Activated CD8-positive, alpha-beta memory T cell treated with anti-CD3 and anti-CD28 coated beads for 36 hours (primary cell): Measurements from ENCODE around the gene CCDC66. TPM values are rescaled to one million over a fixed set of nuclear protein-coding genes. Genes with fewer than 3 reads are reported as not detected.
"Not testable (repeated sequence)": the region's sequence is repeated elsewhere in the genome, so short reads cannot be mapped to it uniquely, and the experiment has no call there.

Experiments
- CTCF ChIA-PET: fragments of 350-600 bp; sonication (Branson Sonifier 250); formaldehyde crosslinking; loops from one replicate; lab custom pipeline; 2021; ENCODE audit warnings: antibody characterized with exemption; lab: Charles Lee
- POLR2A ChIA-PET: fragments of 350-600 bp; sonication (Branson Sonifier 250); formaldehyde crosslinking; loops from one replicate; lab custom pipeline; 2021; ENCODE audit warnings: antibody characterized with exemption; lab: Charles Lee
- total RNA-seq, 2 experiments: library from RNA; stranded (reverse); gene quantifications; one replicate each; pipeline ENCODE4 v1.2.3, GENCODE V29; 2021

Gene CCDC66
- 10 to 100 TPM; 30.3 to 33.3 TPM for total RNA-seq

GRCh38 chr3:56556908-56557830 lies at the start of gene CCDC66:
TSS of gene CCDC66 (plus strand) at chr3:56557175. CDS start at chr3:56557243, 68 bp downstream.
- POLR2A ChIA-PET: interaction anchor here (0.7 to 1.1 kb wide), 3 partner anchors 15 to 197 kb away, joined by 3 to 4 read pairs (median 4); no protein-coding TSS in a partner anchor
- CTCF ChIA-PET: interaction anchor here (1.0 kb wide), 1 partner anchor 241 kb away, joined by 3 read pairs; no protein-coding TSS in a partner anchor

GRCh38 chr3:56519641-56520040 lies 37.3 kb upstream of the CCDC66 start:
- POLR2A ChIA-PET: no interaction called here
- CTCF ChIA-PET: no interaction called here

- POLR2A ChIA-PET: no interaction called here
- CTCF ChIA-PET: no interaction called here
Measured at GRCh38 chr3:56522374-56522773, 34.6 kb upstream of the CCDC66 start.

DNA sequence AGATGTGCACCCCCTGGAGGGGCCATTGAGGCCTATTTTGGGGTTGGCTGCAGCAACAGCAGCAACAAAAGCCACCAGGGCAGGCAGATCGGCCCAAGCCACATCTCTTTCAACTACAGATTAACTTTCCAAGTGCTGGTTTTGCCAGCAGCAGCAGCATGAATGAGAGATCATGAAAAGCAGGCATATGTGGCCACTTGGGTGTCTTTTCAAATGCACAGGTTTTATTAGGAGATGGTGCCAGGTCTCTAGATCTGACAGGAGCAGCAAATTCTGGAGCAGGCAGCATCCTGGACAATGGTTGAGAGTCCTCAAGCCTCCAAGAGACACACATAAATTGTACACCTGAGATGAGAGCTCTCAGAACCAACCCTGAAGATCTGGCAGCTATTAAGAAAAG lies 31.7 kb upstream of the CCDC66 start:
- ChIA-PET CTCF (no interaction called here), POLR2A (no interaction called here)

DNA sequence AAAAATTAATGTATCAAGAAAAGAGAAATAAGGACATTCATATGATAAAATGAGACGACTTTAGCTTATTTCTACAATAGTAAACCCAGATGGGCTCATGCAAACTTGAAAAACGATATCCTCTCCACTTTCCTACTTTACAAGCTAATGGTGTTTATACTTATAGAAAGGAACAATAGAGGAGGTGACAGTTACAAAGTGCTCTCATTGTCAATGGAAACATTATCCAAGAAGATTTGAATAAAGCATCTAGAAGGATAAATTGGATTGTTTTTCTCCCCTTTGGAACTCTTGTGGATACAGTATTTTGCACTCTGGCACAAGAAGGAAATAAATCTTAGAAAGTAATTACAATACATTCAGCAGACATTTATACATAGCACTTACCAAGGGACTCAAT lies 20.2 kb upstream of the CCDC66 start:
- ChIA-PET POLR2A (no interaction called here), CTCF (no interaction called here)

GRCh38 chr3:56547486-56547885 lies 9.5 kb upstream of the CCDC66 start:
- ChIA-PET CTCF (no interaction called here), POLR2A (no interaction called here)

DNA sequence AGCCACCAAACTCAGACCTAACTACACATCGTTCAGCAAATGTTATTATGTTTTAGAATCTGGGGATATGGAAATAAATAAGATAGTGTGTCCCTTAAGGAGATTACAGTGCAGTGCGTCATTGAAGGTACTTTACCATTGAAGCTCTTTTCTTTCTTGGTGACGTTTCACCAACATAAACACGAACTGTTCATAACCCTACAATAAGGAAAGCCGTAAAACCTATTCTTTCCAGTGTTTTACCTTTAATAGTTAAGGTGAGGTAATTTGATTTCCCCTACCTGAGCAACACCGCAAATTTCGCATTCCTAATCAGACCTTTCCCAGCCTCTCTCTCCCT lies 826 bp downstream of the CCDC66 start:
- ChIA-PET CTCF (interaction anchor here (1.0 to 1.1 kb wide), 2 partner anchors 137 to 241 kb away, joined by 3 to 5 read pairs; no protein-coding TSS in a partner anchor), POLR2A (no interaction called here)

GRCh38 chr3:56573501-56573900 lies 16.5 kb downstream of the CCDC66 start:
- CTCF ChIA-PET: no interaction called here
- POLR2A ChIA-PET: no interaction called here

DNA sequence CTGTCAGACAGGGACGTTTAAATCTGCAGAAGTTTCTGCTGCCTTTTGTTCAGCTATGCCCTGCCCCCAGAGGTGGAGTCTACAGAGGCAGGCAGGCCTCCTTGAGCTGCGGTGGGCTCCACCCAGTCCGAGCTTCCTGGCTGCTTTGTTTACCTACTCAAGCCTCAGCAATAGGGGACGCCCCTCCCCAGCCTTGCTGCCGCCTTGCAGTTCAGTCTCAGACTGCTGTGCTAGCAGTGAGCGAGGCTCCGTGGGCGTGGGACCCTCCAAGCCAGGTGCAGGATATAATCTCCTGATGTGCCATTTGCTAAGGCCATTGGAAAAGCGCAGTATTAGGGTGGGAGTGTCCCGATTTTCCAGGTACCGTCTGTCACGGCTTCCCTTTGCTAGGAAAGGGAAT lies 25.0 kb downstream of the CCDC66 start:
- CTCF ChIA-PET, POLR2A ChIA-PET: not testable (repeated sequence)

DNA sequence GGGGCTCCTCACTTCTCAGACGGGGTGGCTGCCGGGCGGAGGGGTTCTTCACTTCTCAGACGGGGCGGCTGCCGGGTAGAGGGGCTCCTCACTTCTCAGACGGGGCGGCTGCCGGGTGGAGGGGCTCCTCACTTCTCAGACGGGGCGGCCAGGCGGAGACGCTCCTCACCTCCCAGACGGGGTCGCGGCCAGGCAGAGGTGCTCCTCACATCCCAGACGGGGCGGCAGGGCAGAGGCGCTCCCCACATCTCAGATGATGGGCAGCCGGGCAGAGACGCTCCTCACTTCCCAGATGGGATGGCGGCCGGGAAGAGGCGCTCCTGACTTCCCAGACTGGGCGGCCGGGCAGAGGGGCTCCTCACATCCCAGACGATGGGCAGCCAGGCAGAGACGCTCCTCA lies 27.3 kb downstream of the CCDC66 start:
- CTCF ChIA-PET, POLR2A ChIA-PET: not testable (repeated sequence)

DNA sequence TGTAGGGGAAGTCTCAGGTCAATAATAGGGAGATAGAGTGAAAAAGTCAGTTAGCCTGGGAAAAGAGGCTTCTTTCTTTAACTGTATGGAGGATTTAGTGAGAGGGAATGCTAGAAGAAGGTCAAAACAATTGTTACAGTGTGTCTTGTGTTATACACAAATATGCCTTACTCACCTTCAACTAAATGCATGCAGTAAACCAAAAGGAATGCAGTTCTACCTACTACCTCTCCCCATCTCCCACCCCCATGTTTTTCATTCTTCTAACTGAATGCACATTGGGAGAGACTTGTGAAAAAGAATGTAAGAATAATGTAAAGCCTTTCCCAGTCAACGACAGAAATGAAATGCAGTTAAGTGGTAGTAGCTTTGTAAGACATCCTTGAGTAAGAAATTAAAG lies 33.8 kb downstream of the CCDC66 start:
- ChIA-PET CTCF (no interaction called here), POLR2A (no interaction called here)

- CTCF ChIA-PET: no interaction called here
- POLR2A ChIA-PET: no interaction called here
Measured at GRCh38 chr3:56591262-56591661, 34.3 kb downstream of the CCDC66 start.

DNA sequence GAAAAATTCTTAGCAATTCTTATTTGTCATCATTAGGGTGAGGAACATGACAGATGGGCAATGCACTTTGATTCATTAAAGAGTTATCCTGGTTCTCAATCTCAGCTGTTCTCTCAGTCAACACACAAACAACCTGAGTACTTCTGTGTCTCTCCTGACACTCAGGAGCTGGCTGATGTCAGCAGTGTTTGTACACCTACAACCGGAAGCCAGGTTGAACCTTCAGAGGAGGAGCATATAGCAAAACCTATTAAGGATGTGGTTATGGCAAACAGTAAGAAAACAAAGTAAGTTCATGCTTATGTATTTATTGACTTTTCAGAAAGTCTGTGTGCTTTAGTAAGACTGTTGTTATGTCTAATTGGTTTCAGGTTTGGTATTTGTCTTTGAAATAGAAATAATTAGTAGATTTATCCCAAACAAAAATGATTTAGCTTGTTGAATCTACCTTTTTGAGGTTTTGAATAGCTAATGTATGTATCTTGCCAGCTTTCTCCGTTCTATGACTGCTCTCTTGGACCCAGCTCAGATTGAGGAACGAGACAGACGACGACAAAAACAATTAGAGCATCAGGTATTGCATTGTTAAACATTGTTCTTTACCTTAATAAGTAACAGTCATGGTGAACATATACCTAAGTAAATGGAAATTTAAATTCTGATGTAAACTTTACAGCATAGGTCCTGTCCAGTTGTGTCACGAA lies 36.6 kb downstream of the CCDC66 start:
- ChIA-PET CTCF (no interaction called here), POLR2A (no interaction called here)

- ChIA-PET CTCF (interaction anchor here (0.8 kb wide), 1 partner anchor 78 kb away, joined by 3 read pairs; no protein-coding TSS in a partner anchor), POLR2A (interaction anchor here (0.7 kb wide), 1 partner anchor 516 kb away, joined by 11 read pairs; no protein-coding TSS in a partner anchor)
Measured at GRCh38 chr3:56595975-56596840, 39.2 kb downstream of the CCDC66 start.

GRCh38 chr3:56608479-56608878 lies 51.5 kb downstream of the CCDC66 start:
- POLR2A ChIA-PET, CTCF ChIA-PET: not testable (repeated sequence)

- ChIA-PET CTCF (no interaction called here), POLR2A (no interaction called here)
Measured at GRCh38 chr3:56610669-56611335, 53.8 kb downstream of the CCDC66 start.

DNA sequence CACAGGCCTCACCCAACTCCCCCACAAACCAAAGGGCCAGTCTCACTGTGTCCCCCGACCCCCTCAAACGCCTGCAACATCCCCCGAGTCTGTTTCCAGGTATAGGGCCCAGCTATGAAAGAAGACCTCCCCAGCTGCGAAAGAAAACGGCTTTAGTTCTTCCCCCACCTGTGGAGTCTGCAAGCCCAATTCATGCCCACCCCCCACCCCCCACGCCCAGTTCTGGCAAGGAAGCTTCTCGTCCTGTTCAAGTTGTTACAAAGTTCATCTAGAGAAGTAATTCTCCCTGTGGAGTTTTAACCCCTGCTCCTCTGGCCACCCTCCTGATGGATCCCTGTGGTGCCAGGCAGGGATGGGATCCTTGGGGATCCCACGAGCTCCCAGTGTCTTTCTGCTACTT lies 54.4 kb downstream of the CCDC66 start:
- ChIA-PET CTCF (no interaction called here), POLR2A (no interaction called here)

GRCh38 chr3:56612146-56612545 lies 55.2 kb downstream of the CCDC66 start:
- POLR2A ChIA-PET: no interaction called here
- CTCF ChIA-PET: no interaction called here

DNA sequence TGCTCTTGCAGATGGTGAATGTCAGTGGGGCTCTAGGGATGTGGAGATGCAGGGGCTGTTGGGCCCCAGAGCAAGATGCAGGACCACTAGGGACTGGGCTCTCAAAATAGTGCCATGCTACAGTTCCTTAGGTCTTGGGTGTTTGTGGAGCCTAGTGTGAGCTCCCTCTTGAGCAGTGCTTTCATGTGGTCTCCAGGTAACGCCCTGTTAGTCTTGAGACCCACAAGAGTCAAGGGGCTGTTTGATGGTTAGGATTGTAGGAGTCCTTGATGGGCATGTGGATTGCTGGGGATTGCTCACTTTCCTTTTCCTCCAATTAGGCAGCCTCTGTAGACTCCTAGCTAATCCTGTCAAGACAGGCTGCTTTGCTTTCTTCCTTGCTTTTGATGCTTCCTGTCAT lies 56.0 kb downstream of the CCDC66 start:
- POLR2A ChIA-PET: no interaction called here
- CTCF ChIA-PET: no interaction called here
